Left hindlimb (tissue), 1 donor: ENCODE data around the gene CGNL1.

Experiments
- DNase-seq: peaks from one replicate; pipeline ENCODE4 v3.0.0-alpha.2; 2018

Gene CGNL1

GRCh38 chr15:57552678-57553334, 176.5 kb downstream of the CGNL1 start:
- no peak for DNase-seq

- DNase-seq, result no peak
Observed at GRCh38 chr15:57553526-57553925, 177.2 kb downstream of the CGNL1 start.

GRCh38 chr15:57554063-57554811, 177.9 kb downstream of the CGNL1 start:
- no peak for DNase-seq

- no peak for DNase-seq
Observed at GRCh38 chr15:57554812-57555179, 178.5 kb downstream of the CGNL1 start.

GRCh38 chr15:57555270-57555669, 179.0 kb downstream of the CGNL1 start:
- no peak for DNase-seq

- DNase-seq, result no peak
Observed at GRCh38 chr15:57556040-57556439, 179.7 kb downstream of the CGNL1 start.

- no peak for DNase-seq
Observed at GRCh38 chr15:57557267-57557666, 181.0 kb downstream of the CGNL1 start.

GRCh38 chr15:57557810-57558209, 181.5 kb downstream of the CGNL1 start:
- no peak for DNase-seq

- DNase-seq, result no peak
Observed at GRCh38 chr15:57559875-57560274, 183.6 kb downstream of the CGNL1 start.

GRCh38 chr15:57561041-57561711, 184.9 kb downstream of the CGNL1 start:
- DNase-seq, result peak; percentile 71

- DNase-seq, result no peak
Observed at GRCh38 chr15:57562196-57562769, 186.0 kb downstream of the CGNL1 start.

- DNase-seq, result no peak
Observed at GRCh38 chr15:57563416-57563815, 187.1 kb downstream of the CGNL1 start.

GRCh38 chr15:57565311-57565710, 189.0 kb downstream of the CGNL1 start:
- DNase-seq, result no peak

- no peak for DNase-seq
Observed at GRCh38 chr15:57566834-57567233, 190.5 kb downstream of the CGNL1 start.

GRCh38 chr15:57567891-57568290, 191.6 kb downstream of the CGNL1 start:
- DNase-seq, result no peak

- no peak for DNase-seq
Observed at GRCh38 chr15:57568299-57568698, 192.0 kb downstream of the CGNL1 start.

GRCh38 chr15:57570340-57570739, 194.0 kb downstream of the CGNL1 start:
- no peak for DNase-seq

GRCh38 chr15:57570994-57571393, 194.7 kb downstream of the CGNL1 start:
- DNase-seq, result no peak

- no peak for DNase-seq
Observed at GRCh38 chr15:57571725-57572124, 195.4 kb downstream of the CGNL1 start.

GRCh38 chr15:57572468-57572867, 196.2 kb downstream of the CGNL1 start:
- DNase-seq, result no peak

GRCh38 chr15:57573151-57573550, 196.8 kb downstream of the CGNL1 start:
- DNase-seq, result no peak

GRCh38 chr15:57575363-57575762, 199.1 kb downstream of the CGNL1 start:
- DNase-seq, result no peak

- DNase-seq, result no peak
Observed at GRCh38 chr15:57578288-57578900, 202.1 kb downstream of the CGNL1 start.
